ENCODE data around the gene CFAP92. TPM values are rescaled to one million over a fixed set of nuclear protein-coding genes. Genes with fewer than 3 reads are reported as not detected.

Gene CFAP92
- total RNA-seq, 4 donors from 2014 or later, result 1.1 to 2.2 TPM; not detected in 2

- ATAC-seq (ENCODE audit: low FRiP score) (no peak), DNase-seq (ENCODE audit: low spot score) (no peak)
- TF ChIP-seq CTCF (IDR thresholded peaks at IDR 0.05), result no peak
Measured at GRCh38 chr3:128940252-128940651, 53.6 kb downstream of the CFAP92 start.

- ATAC-seq (ENCODE audit: low FRiP score) (no peak), DNase-seq (ENCODE audit: low spot score) (no peak)
- TF ChIP-seq CTCF (IDR thresholded peaks at IDR 0.05), result no peak
Measured at GRCh38 chr3:128936341-128936740, 57.5 kb downstream of the CFAP92 start.

- DNase-seq (ENCODE audit: low spot score), result no peak
- no peak for TF ChIP-seq CTCF (IDR thresholded peaks at IDR 0.05)
Measured at GRCh38 chr3:128935922-128936321, 58.0 kb downstream of the CFAP92 start.

GRCh38 chr3:128933922-128934253, 60.0 kb downstream of the CFAP92 start:
- ATAC-seq (ENCODE audit: low FRiP score) (no peak), DNase-seq (ENCODE audit: low spot score) (no peak)
- no peak for TF ChIP-seq CTCF (IDR thresholded peaks at IDR 0.05)

More at GRCh38 chr3:128935922-128936321, 58.0 kb downstream of the CFAP92 start:
- no peak for ATAC-seq (ENCODE audit: low FRiP score)

- no peak for ATAC-seq (ENCODE audit: low FRiP score)
- no peak for TF ChIP-seq CTCF (IDR thresholded peaks at IDR 0.05)
- DNase-seq (ENCODE audit: low spot score), result no peak
Measured at GRCh38 chr3:128933213-128933921, 60.5 kb downstream of the CFAP92 start.

- DNase-seq (ENCODE audit: low spot score) (no peak), ATAC-seq (ENCODE audit: low FRiP score) (no peak)
- TF ChIP-seq CTCF (IDR thresholded peaks at IDR 0.05), result no peak
Measured at GRCh38 chr3:128932516-128933212, 61.2 kb downstream of the CFAP92 start.

GRCh38 chr3:128931046-128931445, 62.8 kb downstream of the CFAP92 start:
- DNase-seq (ENCODE audit: low spot score), result no peak
- no peak for TF ChIP-seq CTCF (IDR thresholded peaks at IDR 0.05)
- ATAC-seq (ENCODE audit: low FRiP score), result no peak
